ENCODE measurements around the gene BOC.

Gene BOC

GRCh38 chr3:113273011-113273410 is 61.7 kb downstream of the BOC start:
- DNase-seq = no peak

DNA sequence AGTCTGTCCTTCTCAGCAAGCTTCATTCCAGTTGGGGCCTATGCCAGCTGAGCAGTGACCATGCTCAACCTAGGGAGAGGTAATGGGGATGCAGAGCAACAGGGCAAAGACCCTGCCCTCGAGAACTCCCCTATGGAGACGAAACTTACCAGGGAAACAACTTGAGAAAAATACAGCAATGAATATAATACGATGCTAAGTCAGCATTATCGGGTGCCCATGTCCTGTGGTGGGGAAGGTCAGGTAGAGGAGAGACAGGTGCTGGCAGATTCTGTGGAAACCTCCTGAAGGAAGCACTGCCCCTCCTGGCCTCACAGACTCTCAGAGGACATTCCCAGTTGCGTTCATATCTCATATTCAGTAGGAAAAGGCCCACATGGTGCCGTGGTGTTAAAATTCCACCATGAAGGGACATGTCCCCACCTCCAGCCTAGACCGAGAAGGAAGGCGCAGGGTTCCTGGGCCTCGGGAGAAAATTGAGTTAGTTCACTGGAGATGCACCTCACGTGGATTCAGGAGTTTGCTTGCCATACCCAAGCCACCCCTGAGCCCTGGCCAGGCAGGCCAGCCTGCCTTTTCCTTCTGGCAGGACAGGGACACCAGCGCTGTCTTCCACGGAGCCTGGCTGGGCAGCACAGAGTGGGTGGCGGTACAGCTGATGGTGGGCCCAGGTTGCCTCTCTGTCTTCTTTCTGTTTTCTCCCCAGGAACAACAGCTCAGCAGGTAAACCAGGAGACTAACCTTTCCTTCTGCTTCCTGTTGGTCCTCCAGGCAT is 62.4 kb downstream of the BOC start:
- no peak for DNase-seq

DNA sequence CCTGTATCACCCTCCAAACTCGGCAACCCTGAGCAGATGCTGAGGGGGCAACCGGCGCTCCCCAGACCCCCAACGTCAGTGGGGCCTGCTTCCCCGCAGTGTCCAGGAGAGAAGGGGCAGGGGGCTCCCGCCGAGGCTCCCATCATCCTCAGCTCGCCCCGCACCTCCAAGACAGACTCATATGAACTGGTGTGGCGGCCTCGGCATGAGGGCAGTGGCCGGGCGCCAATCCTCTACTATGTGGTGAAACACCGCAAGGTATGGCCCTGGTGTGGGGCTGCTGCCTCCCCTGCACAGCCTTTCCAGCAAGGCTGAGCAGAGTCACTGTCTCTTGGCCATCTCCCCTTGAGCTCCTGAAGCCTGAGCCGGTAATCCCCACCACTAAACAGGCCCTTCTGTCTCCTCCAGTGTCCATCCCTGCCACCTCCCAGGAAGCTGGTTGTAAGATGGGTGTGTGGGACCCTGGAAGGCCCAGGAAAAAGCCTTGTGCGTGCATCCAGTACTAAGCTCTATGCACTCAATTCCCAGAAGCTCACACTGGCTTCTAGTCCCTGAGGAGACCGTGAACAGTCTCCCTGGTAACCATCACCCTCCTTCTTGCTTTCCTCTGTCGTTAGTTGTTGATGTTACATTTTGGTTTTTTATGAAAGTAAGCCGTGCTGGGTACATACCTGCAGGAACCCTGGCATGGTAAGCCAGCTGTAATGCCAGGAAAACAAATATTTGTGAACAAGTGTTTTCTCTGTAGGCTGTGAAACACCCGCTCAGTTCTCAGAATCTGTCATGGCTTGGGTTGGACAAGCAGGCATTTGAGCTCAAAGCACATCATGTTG is 63.3 kb downstream of the BOC start:
- no peak for DNase-seq

DNA sequence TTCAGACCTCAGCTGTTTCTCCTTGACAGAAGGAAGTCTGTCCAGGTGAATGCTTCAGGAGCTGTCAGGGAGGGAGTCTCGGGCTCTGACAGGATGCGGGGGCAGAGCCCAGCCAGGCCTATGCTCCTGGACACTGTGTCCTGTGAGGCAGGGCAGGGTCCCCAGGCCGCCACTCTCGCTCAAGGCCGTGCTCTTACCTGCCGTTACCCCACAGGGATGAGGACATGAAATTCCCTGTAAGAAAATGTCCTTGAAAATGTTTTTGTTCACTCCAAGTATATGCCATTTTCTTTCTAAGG is 63.9 kb downstream of the BOC start:
- DNase-seq = no peak

DNA sequence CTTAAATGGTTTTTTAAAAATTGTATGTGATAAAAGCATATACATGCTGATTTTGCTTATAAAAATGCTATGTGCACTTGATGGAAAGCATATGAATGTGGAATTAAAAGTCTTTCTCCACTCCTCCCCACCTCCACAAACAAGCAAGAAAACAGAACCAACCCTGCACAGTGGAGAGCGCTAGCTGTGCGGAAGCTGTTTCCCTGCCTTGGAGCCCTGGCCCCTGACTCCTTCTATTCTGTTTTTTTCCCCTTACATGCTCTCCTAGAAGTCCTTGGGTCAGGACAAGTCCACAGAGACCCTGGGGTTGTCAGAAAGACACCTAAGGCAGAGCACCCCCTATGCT is 64.2 kb downstream of the BOC start:
- no peak for DNase-seq

- no peak for DNase-seq
These were observed 64.8 kb downstream of the BOC start for GRCh38 chr3:113275929-113276750.

DNA sequence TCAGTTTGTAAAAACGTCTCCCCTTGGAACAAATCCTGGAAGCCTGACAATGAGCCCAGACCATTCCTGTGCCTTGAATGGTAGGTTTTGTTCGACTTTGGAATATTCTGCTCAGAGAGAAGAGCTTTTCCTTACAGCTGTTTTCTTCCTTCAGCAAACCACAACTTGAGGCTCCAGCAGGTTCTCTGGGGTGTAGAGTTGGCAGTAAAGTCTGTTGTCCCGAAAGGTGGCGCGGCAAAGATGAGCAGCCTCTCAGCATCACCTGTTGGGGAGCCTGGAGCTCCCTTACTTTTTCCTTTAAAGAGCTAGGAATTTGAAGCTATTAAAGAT is 65.4 kb downstream of the BOC start:
- DNase-seq = no peak

GRCh38 chr3:113277414-113277813 is 66.1 kb downstream of the BOC start:
- DNase-seq = no peak

GRCh38 chr3:113277941-113278598 is 66.7 kb downstream of the BOC start:
- DNase-seq = no peak

DNA sequence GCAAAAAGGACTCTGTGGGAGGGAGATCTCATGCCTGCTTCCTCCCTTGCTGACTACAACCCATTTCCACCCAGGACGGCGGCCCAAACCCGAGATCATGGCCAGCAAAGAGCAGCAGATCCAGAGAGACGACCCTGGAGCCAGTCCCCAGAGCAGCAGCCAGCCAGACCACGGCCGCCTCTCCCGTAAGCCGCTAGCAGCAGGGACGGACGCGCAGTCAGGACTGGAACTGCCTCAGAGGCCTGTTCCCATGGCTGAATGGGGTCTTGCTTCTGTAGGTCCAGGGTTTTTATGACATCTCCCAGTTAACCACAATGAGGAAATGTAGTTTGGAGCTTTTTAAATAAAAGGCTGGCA is 67.2 kb downstream of the BOC start:
- no peak for DNase-seq

DNA sequence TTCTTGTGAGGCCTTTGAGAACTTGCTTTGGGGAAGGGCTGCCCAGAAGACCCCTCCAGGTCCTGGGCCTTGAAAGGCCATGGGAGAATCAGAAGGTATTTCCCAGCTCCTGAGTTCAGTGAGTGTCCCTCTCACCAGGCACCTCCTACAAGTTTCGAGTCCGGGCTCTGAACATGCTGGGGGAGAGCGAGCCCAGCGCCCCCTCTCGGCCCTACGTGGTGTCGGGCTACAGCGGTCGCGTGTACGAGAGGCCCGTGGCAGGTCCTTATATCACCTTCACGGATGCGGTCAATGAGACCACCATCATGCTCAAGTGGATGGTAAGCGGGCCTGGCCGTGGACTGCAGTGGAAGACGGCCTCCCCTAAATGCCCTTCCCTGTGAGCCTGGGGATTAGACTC is 68.3 kb downstream of the BOC start:
- no peak for DNase-seq

DNA sequence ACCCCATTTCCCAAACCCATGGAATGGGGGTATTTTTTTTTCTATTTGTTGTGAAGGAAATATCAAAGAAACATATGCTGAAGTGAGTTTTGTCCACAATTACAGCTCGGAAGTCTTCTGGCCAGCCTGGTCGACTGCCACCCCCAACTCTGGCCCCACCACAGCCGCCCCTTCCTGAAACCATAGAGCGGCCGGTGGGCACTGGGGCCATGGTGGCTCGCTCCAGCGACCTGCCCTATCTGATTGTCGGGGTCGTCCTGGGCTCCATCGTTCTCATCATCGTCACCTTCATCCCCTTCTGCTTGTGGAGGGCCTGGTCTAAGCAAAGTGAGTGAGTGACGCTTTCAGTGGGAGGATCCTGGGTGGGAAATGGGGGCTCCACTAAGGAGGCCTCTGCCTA is 71.9 kb downstream of the BOC start:
- no peak for DNase-seq

- no peak for DNase-seq
These were observed 73.2 kb downstream of the BOC start for GRCh38 chr3:113284453-113285050.

DNA sequence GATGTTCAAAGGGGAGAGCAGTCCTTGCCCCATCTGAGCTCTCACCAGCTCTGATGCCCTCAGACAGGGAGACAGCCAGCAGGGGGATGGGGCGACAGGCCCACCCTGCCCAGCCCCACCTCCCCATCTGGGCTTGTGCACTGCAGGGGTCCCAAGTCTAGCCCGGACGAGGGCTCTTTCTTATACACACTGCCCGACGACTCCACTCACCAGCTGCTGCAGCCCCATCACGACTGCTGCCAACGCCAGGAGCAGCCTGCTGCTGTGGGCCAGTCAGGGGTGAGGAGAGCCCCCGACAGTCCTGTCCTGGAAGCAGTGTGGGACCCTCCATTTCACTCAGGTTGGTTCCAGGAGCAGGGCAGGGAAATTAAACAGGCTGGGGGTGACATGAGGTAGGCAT is 73.9 kb downstream of the BOC start:
- DNase-seq = no peak

DNA sequence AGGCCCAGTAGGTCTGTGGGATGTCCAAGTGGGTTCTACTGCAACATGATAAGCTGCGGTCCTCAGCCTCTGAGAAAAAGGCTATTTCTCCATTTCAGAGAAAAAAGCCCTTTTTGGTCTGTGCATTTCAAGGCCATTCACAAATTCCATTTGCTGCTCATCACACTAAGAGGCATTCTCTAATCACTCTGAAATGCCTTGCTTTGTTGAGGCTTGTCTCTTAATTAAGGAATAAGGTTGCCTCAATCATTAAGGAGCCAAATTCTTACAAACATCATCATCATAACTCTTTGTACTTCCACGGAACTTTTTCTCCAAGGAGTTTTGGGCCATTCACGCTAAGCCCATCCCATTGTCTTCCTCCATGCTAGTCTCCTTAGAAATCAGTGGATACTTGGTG is 74.4 kb downstream of the BOC start:
- no peak for DNase-seq

DNA sequence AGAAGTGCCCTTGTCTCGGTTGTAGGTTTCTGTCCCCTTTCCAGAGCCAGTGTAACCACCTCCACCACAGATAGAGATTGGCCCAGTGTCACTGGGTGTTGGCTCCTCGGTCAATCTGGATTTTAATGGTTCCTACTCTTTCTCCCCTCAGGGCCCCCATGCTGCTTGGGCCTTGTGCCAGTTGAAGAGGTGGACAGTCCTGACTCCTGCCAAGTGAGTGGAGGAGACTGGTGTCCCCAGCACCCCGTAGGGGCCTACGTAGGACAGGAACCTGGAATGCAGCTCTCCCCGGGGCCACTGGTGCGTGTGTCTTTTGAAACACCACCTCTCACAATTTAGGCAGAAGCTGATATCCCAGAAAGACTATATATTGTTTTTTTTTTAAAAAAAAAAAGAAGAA is 75.2 kb downstream of the BOC start:
- DNase-seq = no peak

DNA sequence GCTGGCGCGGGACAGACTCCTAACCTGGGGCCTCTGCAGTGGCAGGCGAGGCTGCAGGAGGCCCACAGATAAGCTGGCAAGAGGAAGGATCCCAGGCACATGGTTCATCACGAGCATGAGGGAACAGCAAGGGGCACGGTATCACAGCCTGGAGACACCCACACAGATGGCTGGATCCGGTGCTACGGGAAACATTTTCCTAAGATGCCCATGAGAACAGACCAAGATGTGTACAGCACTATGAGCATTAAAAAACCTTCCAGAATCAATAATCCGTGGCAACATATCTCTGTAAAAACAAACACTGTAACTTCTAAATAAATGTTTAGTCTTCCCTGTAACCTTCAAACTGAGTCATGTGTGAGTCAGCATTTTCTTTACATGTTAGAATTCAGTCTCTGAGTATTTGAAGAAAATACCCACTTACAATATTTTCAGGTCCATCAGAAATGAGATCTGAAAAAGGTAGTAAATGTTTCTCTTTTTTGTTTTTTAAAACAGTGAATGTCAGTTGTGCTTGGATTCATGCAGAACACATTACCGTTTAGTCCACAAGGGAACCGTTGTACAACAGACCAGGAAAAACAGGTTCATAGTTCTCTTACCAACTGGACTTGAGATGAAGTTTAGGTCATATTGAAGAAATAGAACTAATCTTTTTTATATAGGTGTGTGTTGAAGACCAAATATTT is 75.9 kb downstream of the BOC start:
- DNase-seq = no peak

- DNase-seq = no peak
These were observed 76.7 kb downstream of the BOC start for GRCh38 chr3:113287803-113288648.

DNA sequence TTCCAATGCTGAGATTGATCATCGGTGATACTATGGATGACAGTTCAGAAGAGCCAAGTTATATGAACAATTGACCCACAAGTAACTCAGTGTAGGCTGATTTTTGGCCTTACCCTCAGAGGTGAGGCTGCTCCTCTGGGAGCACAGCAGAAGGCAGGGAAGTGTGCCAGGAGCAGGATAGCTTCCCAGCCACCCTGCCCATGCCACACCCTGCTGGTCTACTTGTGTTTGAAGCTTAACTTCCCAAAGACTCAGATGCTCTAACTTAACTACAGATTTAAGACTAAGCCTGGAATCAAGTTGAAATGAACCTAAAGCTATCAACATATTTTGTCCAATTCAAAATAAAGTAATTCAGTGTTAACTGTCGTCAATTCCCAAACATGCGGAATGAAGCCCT is 77.5 kb downstream of the BOC start:
- no peak for DNase-seq

- DNase-seq = no peak
These were observed 80.2 kb downstream of the BOC start for GRCh38 chr3:113291572-113291971.

GRCh38 chr3:113292933-113293332 is 81.6 kb downstream of the BOC start:
- DNase-seq = no peak

GRCh38 chr3:113293348-113293747 is 82.0 kb downstream of the BOC start:
- DNase-seq = no peak
